Naive thymus-derived CD8-positive, alpha-beta T cell (primary cell): ENCODE data around the gene KCNC1. TPM values are rescaled to one million over a fixed set of nuclear protein-coding genes. Genes with fewer than 3 reads are reported as not detected.

Source experiments
- ATAC-seq, 2 donors: fragments of 150-1000 bp; cut with Tn5 transposase in 1 of 2; sonication (Bioruptor Pico), chemical (Tn5 transposase) in 1 of 2; 1 replicate in 1 of 2; 2 replicates in 1 of 2; pipeline ENCODE4 v1.10.0; 2021; ENCODE audit warnings: mild to moderate bottlenecking in 2 of 2, moderate library complexity in 2 of 2
- POLR2A ChIA-PET: fragments of 350-600 bp; sonication (Branson Sonifier 250); formaldehyde crosslinking; loops from one replicate; lab custom pipeline; 2021; ENCODE audit warnings: antibody characterized with exemption; lab: Charles Lee
- DNase-seq, 10 donors: peaks; one replicate each; pipeline versions ENCODE4 v3.0.0 to v3.0.0-alpha.2; 2020 to 2022
- H3K27ac Mint-ChIP-seq, 10 donors: one replicate each; pipeline ENCODE4 v1.8.0; 2020 to 2022; ENCODE audit warnings: mild to moderate bottlenecking in 10 of 10, mixed read lengths in 10 of 10, moderate library complexity in 4 of 10, inconsistent platforms in 1 of 10
- H3K27me3 Mint-ChIP-seq, 5 donors: one replicate each; pipeline ENCODE4 v1.8.0; 2021 to 2022; ENCODE audit warnings: mixed read lengths in 5 of 5
- H3K36me3 Mint-ChIP-seq, 3 donors: one replicate each; pipeline ENCODE4 v1.8.0; 2020 to 2022; ENCODE audit warnings: mixed read lengths in 3 of 3, mild to moderate bottlenecking in 2 of 3, inconsistent platforms in 1 of 3
- H3K4me1 Mint-ChIP-seq, 4 donors: one replicate each; pipeline ENCODE4 v1.8.0; 2021 to 2022; ENCODE audit warnings: mixed read lengths in 4 of 4
- H3K4me3 Mint-ChIP-seq, 10 donors: one replicate each; pipeline ENCODE4 v1.8.0; 2020 to 2022; ENCODE audit warnings: mild to moderate bottlenecking in 10 of 10, mixed read lengths in 10 of 10, moderate library complexity in 6 of 10, inconsistent platforms in 1 of 10
- H3K9me3 Mint-ChIP-seq, 9 donors: one replicate each; pipeline ENCODE4 v1.8.0; 2020 to 2022; ENCODE audit warnings: mixed read lengths in 9 of 9, mild to moderate bottlenecking in 3 of 9, inconsistent platforms in 1 of 9, moderate library complexity in 1 of 9
- polyA plus RNA-seq, 3 donors: library from polyadenylated mRNA; unstranded; fragments of 300-500 nt; fragmentation: Illumina TruSeq; gene quantifications; one replicate each; pipeline ENCODE4 v1.2.3, GENCODE V29; 2021
- total RNA-seq, 8 experiments: library from RNA in 2 of 8; stranded (reverse) in 2 of 8; gene quantifications; one replicate each; pipeline ENCODE4 v1.2.3 and lab custom pipeline; 2021 to 2026

KCNC1 gene
- total RNA-seq (not detected), polyA plus RNA-seq (under 1 TPM in 1 of 3 donors, not detected in 2; 0.60 TPM), total RNA-seq (lab: John Stamatoyannopoulos, UW) (0 to 0.34 (median 0) reads per million in 6 experiments)

GRCh38 chr11:17734418-17734911, at the start of gene KCNC1:
TSS of gene KCNC1 (plus strand) at chr11:17734781. CDS start at chr11:17736003, 1,222 bp downstream.
- Mint-ChIP-seq H3K36me3 (no peaks in the 10 kb centered on the region), H3K9me3 (peaks cover 0 to 6% (median 0%) of the 10 kb centered on the region in 9 donors), H3K27me3 (peaks cover 25 to 70% (median 45%) of the 10 kb centered on the region in 5 donors), H3K4me3 (peak within 1 kb of the TSS; percentile 4 to 78 (median 62)), H3K27ac (no peak within 1 kb of the TSS), H3K4me1 (peaks cover 2 to 10% (median 8%) of the 10 kb centered on the region in 4 donors)
- POLR2A ChIA-PET = no interaction called here
- ATAC-seq (no peak), DNase-seq (no peak)

GRCh38 chr11:17686231-17686980, 48.2 kb upstream of the KCNC1 start:
- Mint-ChIP-seq H3K36me3 (no peaks in the 10 kb centered on the region), H3K27ac (no peak overlapping the region), H3K4me1 (no peaks in the 10 kb centered on the region), H3K27me3 (peaks cover 8 to 57% (median 23%) of the 10 kb centered on the region in 5 donors), H3K4me3 (no peak overlapping the region), H3K9me3 (peaks cover 0 to 3% (median 0%) of the 10 kb centered on the region in 9 donors)
- ATAC-seq = no peak
- DNase-seq = no peak
- POLR2A ChIA-PET = no interaction called here

- Mint-ChIP-seq H3K27ac (no peak overlapping the region), H3K4me3 (no peak overlapping the region), H3K36me3 (no peaks in the 10 kb centered on the region), H3K27me3 (peaks cover 13 to 59% (median 25%) of the 10 kb centered on the region in 5 donors), H3K9me3 (peaks cover 0 to 3% (median 0%) of the 10 kb centered on the region in 9 donors), H3K4me1 (no peaks in the 10 kb centered on the region)
- POLR2A ChIA-PET = no interaction called here
- DNase-seq (no peak), ATAC-seq (no peak)
Observed at GRCh38 chr11:17687946-17688670, 46.5 kb upstream of the KCNC1 start.

GRCh38 chr11:17691550-17691949, 43.0 kb upstream of the KCNC1 start:
- no peak for DNase-seq
- H3K4me1 Mint-ChIP-seq = peaks cover 0 to 6% (median 2%) of the 10 kb centered on the region in 4 donors
- no peak overlapping the region for H3K4me3 Mint-ChIP-seq
- ATAC-seq = no peak
- no peak overlapping the region for H3K27ac Mint-ChIP-seq
- no peaks in the 10 kb centered on the region for H3K36me3 Mint-ChIP-seq
- H3K27me3 Mint-ChIP-seq = peaks cover 25 to 64% (median 37%) of the 10 kb centered on the region in 5 donors
- H3K9me3 Mint-ChIP-seq = no peaks in the 10 kb centered on the region
- POLR2A ChIA-PET = no interaction called here

- DNase-seq (no peak), ATAC-seq (no peak)
- Mint-ChIP-seq H3K9me3 (no peaks in the 10 kb centered on the region), H3K4me1 (peaks cover 0 to 6% (median 2%) of the 10 kb centered on the region in 4 donors), H3K36me3 (no peaks in the 10 kb centered on the region), H3K27ac (no peak overlapping the region), H3K4me3 (no peak overlapping the region), H3K27me3 (peaks cover 25 to 64% (median 41%) of the 10 kb centered on the region in 5 donors)
- POLR2A ChIA-PET = no interaction called here
Observed at GRCh38 chr11:17691976-17692375, 42.6 kb upstream of the KCNC1 start.

GRCh38 chr11:17692931-17693330, 41.6 kb upstream of the KCNC1 start:
- no peak for ATAC-seq
- no peak for DNase-seq
- H3K27ac Mint-ChIP-seq = no peak overlapping the region
- H3K27me3 Mint-ChIP-seq = peaks cover 29 to 67% (median 45%) of the 10 kb centered on the region in 5 donors
- H3K9me3 Mint-ChIP-seq = no peaks in the 10 kb centered on the region
- H3K4me3 Mint-ChIP-seq = no peak overlapping the region
- POLR2A ChIA-PET = no interaction called here
- H3K36me3 Mint-ChIP-seq = no peaks in the 10 kb centered on the region
- peaks cover 0 to 6% (median 3%) of the 10 kb centered on the region in 4 donors for H3K4me1 Mint-ChIP-seq

- Mint-ChIP-seq H3K9me3 (no peaks in the 10 kb centered on the region), H3K4me3 (no peak overlapping the region), H3K36me3 (no peaks in the 10 kb centered on the region), H3K27ac (no peak overlapping the region), H3K27me3 (peaks cover 32 to 73% (median 46%) of the 10 kb centered on the region in 5 donors), H3K4me1 (peaks cover 0 to 6% (median 3%) of the 10 kb centered on the region in 4 donors)
- POLR2A ChIA-PET = no interaction called here
- DNase-seq (no peak), ATAC-seq (no peak)
Observed at GRCh38 chr11:17693531-17693930, 41.0 kb upstream of the KCNC1 start.

GRCh38 chr11:17694494-17695110, 40.0 kb upstream of the KCNC1 start:
- Mint-ChIP-seq H3K4me3 (no peak overlapping the region), H3K4me1 (peaks cover 0 to 6% (median 3%) of the 10 kb centered on the region in 4 donors), H3K27ac (peak overlapping the region in 1 of 10 donors; percentile 24), H3K9me3 (no peaks in the 10 kb centered on the region), H3K36me3 (no peaks in the 10 kb centered on the region), H3K27me3 (peaks cover 32 to 73% (median 46%) of the 10 kb centered on the region in 5 donors)
- ATAC-seq = no peak
- POLR2A ChIA-PET = no interaction called here
- no peak for DNase-seq

- Mint-ChIP-seq H3K4me3 (peak overlapping the region in 1 of 10 donors; percentile 20), H3K9me3 (no peaks in the 10 kb centered on the region), H3K27me3 (peaks cover 32 to 73% (median 46%) of the 10 kb centered on the region in 5 donors), H3K27ac (no peak overlapping the region), H3K4me1 (peaks cover 0 to 6% (median 3%) of the 10 kb centered on the region in 4 donors), H3K36me3 (no peaks in the 10 kb centered on the region)
- POLR2A ChIA-PET = no interaction called here
- ATAC-seq = no peak
- DNase-seq = no peak
Observed at GRCh38 chr11:17695454-17696441, 38.8 kb upstream of the KCNC1 start.

GRCh38 chr11:17696741-17697140, 37.8 kb upstream of the KCNC1 start:
- Mint-ChIP-seq H3K27me3 (peaks cover 29 to 63% (median 42%) of the 10 kb centered on the region in 5 donors), H3K9me3 (no peaks in the 10 kb centered on the region), H3K27ac (no peak overlapping the region), H3K4me3 (no peak overlapping the region), H3K36me3 (no peaks in the 10 kb centered on the region), H3K4me1 (peaks cover 0 to 6% (median 3%) of the 10 kb centered on the region in 4 donors)
- DNase-seq (no peak), ATAC-seq (no peak)
- POLR2A ChIA-PET = no interaction called here

- DNase-seq (no peak), ATAC-seq (no peak)
- Mint-ChIP-seq H3K36me3 (no peaks in the 10 kb centered on the region), H3K4me3 (no peak overlapping the region), H3K27me3 (peaks cover 26 to 56% (median 39%) of the 10 kb centered on the region in 5 donors), H3K4me1 (peaks cover 0 to 6% (median 3%) of the 10 kb centered on the region in 4 donors), H3K9me3 (no peaks in the 10 kb centered on the region), H3K27ac (no peak overlapping the region)
- POLR2A ChIA-PET = no interaction called here
Observed at GRCh38 chr11:17697175-17697949, 37.2 kb upstream of the KCNC1 start.
